ENCODE measurements around the gene GRAMD4.

Gene GRAMD4

DNA sequence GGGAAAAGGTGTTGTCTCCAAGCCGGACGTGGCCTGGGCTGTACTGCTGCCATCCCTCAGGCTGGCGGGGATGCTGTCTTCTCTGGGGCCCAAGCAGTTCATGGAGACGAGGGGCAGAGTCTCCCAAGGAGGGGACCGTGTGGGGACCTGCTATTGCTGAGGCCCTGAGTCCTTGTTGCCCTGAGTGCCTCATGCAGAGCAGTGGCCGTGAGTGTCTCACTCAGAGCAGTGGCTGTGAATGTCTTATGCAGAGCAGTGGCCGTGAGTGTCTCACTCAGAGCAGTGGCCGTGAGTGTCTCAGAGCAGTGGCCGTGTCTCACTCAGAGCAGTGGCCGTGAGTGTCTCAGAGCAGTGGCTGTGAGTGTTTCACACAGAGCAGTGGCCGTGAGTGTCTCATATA is 54.7 kb downstream of the GRAMD4 start:
- no peak for DNase-seq
- in situ Hi-C loops (cut with HindIII; ENCODE audit: low pct_ligation_motif_present, low pct_unique_long_range_greater_than_20kb, low sequenced_read_pairs) = no loop called here

DNA sequence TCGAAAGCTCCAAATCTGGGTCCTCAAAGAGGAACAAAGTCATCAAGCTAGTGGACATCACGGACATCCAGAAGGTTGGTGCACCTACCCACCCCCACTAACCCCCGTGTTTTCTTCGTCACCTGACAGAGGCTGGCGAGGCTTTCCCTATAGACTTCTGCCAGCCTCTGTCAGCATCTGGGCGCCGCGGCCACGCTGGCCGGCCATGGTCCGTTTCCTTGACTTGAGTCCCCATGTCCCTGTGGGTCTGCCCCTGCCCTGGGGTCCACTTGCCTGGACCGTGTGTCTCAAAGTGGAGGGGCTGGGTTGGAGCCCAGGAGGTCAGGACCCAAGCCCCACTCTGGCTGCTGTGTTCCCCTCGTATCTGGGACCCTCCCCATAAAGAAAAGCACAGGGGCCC is 55.3 kb downstream of the GRAMD4 start:
- no peak for DNase-seq
- in situ Hi-C loops (cut with HindIII; ENCODE audit: low pct_ligation_motif_present, low pct_unique_long_range_greater_than_20kb, low sequenced_read_pairs) = no loop called here

DNA sequence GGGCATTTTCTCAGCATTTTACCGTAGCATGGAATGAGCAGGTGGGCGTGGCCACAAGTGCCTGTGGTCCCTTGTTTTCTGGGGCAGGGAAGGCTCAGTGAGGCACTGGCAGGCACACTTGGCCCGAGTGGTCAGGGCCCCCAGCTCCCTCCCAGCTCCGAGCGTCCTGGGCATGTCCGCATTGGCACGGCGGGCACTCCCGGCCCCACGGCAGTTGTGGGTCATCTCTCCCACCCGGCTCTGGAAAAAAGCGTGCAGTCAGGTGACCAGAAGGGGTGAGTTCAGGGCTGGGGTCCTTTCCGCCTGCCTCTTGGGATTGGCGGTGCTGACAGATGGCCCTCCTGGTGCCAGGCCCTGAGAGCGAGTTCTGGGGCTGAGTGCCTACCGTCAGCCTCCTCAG is 55.8 kb downstream of the GRAMD4 start:
- in situ Hi-C loops (cut with HindIII; ENCODE audit: low pct_ligation_motif_present, low pct_unique_long_range_greater_than_20kb, low sequenced_read_pairs) = no loop called here
- no peak for DNase-seq

DNA sequence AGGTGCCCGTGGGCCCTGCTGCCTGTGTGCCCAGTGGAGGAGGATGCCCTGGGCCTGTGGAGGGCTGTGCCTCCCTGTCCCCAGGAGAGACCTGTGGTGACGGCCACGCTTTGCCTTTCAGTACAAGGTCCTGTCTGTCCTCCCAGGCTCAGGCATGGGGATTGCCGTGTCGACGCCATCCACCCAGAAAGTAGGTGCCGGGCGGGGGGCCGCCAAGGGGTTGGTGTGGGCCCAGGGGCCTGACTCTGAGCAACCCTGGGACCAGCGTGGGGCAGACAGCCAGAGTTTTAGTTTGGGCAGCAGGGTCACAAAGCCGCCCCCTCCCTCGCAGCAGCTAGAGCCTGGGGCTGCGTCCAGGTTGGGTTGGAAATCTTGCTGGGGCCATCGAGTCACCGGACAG is 56.3 kb downstream of the GRAMD4 start:
- in situ Hi-C loops (cut with HindIII; ENCODE audit: low pct_ligation_motif_present, low pct_unique_long_range_greater_than_20kb, low sequenced_read_pairs) = no loop called here
- DNase-seq = no peak

DNA sequence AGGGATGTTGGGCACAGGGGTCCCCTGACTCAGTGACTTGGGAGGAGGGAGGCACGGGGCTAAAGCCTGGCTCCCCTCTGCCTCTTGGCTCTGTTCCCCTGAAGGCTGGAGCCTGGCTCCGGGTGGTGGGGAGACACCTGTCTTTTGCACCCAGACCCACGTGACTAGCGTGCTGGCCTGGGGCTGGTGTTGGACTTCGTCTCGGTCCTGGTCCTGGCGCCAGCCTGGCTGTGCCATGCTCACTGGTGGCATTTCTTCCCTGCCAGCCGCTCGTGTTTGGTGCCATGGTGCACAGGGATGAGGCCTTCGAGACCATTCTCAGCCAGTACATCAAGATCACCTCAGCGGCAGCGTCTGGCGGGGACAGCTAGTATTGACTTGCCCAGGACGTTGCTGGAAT is 56.7 kb downstream of the GRAMD4 start:
- in situ Hi-C loops (cut with HindIII; ENCODE audit: low pct_ligation_motif_present, low pct_unique_long_range_greater_than_20kb, low sequenced_read_pairs) = no loop called here
- no peak for DNase-seq

DNA sequence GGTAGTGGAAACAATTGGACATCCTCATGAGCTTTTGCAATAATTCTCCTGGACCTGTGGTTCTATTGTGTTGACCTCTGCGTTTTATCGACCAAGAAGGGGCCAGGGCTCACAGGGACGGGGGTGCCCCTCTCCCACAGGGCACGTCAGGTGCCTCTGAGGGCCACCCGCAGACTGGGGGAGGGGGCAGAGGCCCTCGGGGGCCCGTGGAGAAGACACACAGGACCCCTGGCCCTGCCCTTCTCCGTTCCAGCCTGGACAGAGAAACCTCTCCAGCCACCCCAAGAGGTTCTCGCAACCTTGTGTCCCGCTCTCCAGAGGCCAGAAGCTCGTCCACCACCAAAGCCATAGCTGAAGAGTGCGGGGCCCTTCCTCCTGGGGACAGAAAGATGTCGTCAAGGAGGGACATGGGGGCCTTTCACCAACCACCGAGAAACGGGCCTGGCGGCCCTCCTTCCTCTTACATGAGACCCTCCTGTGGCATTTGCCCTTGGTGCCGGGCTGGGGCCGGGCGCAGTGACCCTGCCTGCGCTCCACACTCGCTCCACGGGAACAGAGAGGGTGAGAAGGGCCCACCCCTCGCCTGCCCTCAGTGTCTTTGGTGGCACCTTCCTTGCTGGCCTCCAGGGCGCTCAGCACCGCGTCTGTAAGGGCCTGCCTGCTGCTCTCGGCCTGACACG is 57.3 kb downstream of the GRAMD4 start:
- DNase-seq = no peak
- in situ Hi-C loops (cut with HindIII; ENCODE audit: low pct_ligation_motif_present, low pct_unique_long_range_greater_than_20kb, low sequenced_read_pairs) = no loop called here

DNA sequence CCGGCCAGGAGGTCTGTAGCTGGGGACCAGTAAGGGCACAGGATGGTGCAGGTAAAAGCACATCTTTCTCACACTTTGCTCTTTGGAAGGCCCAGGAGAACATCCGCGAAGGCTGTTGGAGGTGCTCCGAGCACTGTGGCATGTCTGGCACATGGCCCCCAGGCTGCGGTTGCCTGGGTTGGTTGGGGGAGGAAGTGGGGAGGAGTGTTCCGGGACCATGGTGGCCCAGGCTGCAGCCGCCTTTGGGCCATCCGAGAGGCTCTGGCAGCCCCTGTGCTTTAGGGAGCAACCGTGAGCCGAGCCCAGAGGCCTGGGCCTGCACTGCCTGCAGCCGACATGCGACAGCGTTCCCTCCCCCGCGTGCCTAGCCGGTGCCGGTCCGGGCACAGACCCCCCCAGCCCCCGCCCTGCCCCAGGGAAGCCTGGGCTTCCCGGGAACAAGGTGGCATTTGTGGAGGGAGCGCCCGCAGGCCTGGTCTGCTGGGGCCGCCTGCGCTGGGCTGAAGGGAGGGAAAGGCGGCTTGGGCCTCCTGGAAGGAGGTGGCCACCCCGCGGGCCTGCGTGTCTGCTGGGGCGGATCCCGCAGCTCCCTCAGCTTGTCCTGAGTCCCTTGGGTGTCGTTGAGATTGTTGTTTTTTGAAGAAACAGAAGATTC is 57.9 kb downstream of the GRAMD4 start:
- in situ Hi-C loops (cut with HindIII; ENCODE audit: low pct_ligation_motif_present, low pct_unique_long_range_greater_than_20kb, low sequenced_read_pairs) = no loop called here
- no peak for DNase-seq

DNA sequence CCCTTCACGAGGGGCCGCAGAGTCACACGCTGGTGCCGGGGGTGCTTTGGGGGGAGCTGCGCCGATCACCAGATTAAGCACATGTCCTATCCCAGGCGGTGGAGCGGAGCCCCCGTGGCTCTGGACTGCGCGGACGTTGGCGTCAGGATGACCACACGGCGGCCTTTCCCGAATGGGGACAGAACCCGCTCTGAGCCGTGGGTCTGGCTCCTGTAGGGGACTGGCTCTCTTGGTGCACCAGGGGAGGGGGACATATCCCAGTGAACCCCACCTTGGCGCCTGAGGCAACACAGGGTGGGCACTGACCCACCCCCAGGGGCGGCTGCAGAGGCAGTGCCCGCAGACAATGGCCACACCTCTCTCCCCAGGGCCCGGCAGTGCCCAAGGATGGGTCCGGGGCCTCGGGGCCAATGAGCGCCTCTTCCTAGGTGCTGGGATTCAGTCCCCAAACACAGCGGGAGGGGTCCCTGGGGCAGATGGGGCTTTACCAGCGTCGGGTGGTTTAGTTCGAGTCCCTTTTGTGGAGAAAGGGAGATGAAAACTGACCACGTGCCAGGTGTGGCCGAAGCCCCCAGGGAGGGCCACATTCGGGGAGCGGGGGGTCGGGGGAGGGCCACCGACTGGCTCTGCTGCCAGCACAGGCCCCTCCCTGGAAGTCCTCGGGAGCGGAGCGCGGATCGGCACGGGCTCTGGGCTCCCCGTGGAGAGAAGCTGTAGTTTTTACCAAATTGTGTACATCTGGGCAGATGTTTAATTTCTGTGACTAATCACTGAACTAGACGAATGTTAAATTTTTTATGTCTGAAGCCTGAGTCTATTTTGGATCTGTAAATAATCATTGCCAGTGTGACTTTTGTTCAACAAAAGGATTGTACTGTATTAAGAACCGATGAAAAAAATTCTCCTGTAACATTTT is 58.9 kb downstream of the GRAMD4 start:
- in situ Hi-C loops (cut with HindIII; ENCODE audit: low pct_ligation_motif_present, low pct_unique_long_range_greater_than_20kb, low sequenced_read_pairs) = no loop called here
- no peak for DNase-seq

DNA sequence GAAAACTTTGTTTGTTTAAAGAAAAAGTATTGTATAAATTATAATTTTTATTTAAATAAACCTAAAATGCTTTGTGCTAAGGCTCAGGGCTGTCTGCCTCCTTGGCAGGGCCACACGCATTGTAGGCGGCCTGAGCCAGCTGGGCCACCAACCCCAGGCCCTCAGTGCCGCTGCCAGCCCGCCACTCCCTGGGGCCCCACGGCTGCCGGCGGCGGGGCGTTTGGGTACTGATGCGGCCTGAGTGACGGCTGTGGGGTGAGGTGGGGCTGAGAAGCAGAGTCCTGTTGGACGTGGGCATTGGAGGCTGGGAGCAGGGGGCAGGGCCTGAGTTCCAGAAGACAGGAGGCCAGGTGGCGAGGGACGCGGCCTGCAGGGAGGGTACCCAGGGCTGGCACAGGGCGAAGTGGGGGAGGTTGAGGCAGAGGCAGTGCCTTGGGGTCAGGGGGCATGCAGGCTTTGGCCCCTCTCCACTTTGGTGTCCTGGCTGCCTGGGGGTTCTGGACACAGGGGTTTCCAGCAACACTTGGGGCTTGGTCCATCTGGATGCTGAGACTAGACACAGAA is 59.6 kb downstream of the GRAMD4 start:
- in situ Hi-C loops (cut with HindIII; ENCODE audit: low pct_ligation_motif_present, low pct_unique_long_range_greater_than_20kb, low sequenced_read_pairs) = no loop called here
- DNase-seq = no peak

DNA sequence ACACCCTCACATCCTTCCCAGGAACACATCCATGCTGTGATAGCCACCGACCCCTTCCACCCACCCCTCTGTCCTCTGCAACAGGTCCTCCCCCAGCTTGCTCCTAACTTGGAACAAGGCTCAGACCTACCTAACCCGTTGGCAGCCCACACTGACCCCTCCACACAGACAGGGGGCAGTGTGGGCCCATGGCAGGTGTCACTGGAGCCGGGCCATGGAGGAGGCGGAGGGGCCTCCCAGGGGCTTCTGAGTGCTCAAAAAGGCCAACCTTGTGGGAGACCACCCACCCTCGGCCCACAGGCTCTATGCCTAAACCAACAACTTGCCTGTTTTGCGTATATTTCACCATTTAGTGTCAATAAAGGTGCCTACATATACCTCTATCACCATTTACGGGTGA is 60.8 kb downstream of the GRAMD4 start:
- in situ Hi-C loops (cut with HindIII; ENCODE audit: low pct_ligation_motif_present, low pct_unique_long_range_greater_than_20kb, low sequenced_read_pairs) = no loop called here
- DNase-seq = peak; percentile 9

DNA sequence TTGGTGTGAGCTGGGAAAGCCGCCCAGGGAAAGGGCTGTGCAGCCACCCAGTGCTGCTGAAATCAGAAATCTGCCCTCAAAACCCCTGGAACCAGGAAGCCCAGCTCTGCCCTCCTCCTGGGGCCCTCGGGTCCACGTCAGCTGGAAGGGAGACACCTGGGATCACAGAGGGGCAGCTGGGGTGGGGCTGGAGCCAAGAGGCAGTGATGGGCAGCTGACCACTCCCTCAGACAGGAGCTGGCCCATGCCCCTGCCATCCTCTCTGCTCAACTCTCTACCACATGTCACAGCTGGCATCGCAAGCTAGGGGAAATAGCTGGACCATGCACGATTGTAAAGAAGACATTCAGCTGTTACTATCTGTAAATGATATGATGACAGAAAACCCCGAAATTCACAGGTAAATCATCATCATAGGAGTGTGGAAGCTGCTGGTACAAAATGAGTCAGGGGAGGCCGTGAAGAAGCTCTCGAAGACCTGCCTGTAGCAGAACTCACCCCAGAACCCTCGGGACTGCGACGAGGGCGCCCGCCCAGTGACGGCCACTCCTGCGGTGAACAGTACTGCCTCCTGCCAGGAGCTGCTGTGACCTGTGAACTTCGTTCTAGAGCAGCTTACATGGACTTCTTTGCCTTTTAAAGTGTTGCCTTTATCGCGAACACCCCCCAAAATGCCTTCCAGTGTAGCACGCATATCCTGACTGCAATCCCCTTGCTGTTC is 62.0 kb downstream of the GRAMD4 start:
- no peak for DNase-seq
- in situ Hi-C loops (cut with HindIII; ENCODE audit: low pct_ligation_motif_present, low pct_unique_long_range_greater_than_20kb, low sequenced_read_pairs) = no loop called here

DNA sequence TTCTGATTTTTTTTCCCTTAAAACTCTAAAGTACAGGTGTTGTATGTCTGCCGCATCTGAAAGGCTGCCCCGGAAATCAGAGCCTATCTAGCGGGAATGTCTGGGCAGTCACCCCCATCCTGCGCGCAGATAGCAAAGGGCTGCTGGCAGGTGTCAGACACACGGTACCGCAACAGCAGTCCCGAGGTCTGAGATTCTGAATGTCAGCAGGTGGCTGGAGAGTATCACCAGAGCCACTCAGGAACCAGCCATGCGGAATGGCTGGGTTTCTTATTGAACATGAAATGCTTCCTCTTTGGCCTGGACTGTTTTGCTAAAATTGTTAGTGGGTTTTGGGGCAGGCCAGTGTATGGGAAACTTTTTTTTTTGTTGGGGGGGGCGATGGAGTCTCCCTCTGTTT is 64.5 kb downstream of the GRAMD4 start:
- in situ Hi-C loops (cut with HindIII; ENCODE audit: low pct_ligation_motif_present, low pct_unique_long_range_greater_than_20kb, low sequenced_read_pairs) = no loop called here
- DNase-seq = no peak

DNA sequence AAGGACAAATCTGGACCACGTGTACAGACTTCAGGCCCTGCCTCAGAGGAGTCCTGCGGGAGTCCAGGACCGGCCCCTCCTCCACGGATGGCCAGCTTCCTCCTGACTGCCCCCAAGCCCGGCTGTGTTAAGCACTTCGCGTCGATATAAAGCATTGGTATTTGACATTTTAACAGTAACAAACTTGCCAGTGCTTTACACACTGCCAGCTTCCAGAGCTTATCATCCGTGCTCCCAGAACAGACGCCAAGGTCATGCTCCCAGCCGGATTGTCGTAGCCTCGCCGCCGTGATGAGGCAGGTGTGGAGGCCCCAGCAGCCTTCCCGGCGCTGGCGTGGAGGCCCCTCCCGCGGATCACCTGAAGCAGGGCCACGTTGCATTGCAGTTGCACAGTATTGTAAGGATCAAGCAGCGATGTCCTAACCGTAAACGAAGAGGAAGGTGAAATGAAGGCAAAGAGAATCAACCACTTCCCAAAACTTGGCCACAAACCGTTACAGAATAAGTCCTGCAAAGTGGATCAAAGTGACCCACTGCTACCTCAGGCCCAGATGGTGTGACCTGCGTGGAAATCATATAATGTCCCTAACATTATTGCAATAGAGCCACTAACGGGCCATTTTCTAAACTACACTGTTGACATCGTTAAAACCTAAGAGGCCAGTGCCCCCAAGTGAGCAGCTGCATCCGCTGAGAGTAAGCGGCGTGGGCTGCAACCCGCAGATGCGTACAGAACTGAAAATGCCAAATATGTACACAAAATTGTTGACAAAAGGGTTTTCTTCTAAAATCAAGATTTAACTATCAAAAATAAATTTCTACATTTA is 66.2 kb downstream of the GRAMD4 start:
- in situ Hi-C loops (cut with HindIII; ENCODE audit: low pct_ligation_motif_present, low pct_unique_long_range_greater_than_20kb, low sequenced_read_pairs) = no loop called here
- DNase-seq = no peak

DNA sequence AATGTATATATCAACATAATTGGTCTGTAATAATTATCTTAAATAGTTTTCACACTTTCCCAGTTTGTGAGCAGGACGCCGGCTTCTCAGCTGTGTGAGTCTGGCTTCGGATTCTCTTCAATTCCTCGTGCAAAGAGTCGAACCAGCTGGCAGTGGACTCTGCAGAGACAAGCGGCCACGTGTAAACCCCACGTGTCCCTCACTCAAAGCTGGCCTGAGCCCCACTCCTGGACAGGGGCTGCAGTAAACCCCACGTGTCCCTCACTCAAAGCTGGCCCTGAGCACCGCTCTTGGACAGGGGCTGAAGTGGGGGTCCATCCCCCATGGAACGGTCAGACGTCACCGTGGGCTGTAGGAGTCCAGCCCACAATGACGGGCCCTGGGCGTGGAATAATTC is 66.9 kb downstream of the GRAMD4 start:
- in situ Hi-C loops (cut with HindIII; ENCODE audit: low pct_ligation_motif_present, low pct_unique_long_range_greater_than_20kb, low sequenced_read_pairs) = no loop called here
- no peak for DNase-seq

DNA sequence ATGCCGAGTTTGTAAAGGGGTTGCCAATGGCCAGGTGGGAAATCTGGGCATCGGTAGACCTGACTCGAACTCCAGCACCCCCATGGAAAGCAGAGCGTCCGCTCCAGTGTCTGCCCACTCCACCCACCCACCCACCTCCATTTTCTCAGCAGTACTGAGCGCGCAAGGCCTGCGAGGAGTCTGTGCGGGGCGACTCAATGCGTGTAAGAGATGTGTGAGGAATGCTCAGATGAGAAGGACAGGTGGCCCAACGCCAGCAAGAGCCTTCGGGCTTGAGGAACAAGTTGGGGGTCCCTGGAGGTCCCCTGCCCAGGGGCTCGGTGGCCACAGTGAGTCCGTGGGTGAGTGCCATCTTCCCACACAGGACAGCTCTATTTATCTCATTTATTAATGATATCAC is 67.3 kb downstream of the GRAMD4 start:
- in situ Hi-C loops (cut with HindIII; ENCODE audit: low pct_ligation_motif_present, low pct_unique_long_range_greater_than_20kb, low sequenced_read_pairs) = no loop called here

DNA sequence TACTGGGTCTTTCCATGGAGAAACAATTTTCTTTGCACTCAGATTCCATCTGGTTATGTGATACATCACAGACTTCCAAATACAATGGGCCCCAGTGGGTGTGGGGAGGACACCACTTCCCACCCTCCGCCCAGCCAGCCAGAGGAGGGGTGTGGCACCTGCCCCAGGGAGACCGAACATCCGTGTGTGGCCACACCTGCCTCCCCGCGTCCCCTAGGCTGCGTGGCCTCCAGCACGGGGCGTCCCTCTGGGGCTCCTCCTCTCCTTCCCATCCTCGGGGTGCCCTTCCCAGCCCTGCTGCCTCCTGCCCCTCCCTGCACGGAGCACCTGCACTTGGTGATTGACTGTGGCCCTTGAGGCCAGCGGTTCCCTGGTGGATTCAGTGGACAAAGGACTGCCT is 68.8 kb downstream of the GRAMD4 start:
- in situ Hi-C loops (cut with HindIII; ENCODE audit: low pct_ligation_motif_present, low pct_unique_long_range_greater_than_20kb, low sequenced_read_pairs) = no loop called here
- no peak for DNase-seq

More for the DNA sequence above, 67.3 kb downstream of the GRAMD4 start:
- DNase-seq = no peak

DNA sequence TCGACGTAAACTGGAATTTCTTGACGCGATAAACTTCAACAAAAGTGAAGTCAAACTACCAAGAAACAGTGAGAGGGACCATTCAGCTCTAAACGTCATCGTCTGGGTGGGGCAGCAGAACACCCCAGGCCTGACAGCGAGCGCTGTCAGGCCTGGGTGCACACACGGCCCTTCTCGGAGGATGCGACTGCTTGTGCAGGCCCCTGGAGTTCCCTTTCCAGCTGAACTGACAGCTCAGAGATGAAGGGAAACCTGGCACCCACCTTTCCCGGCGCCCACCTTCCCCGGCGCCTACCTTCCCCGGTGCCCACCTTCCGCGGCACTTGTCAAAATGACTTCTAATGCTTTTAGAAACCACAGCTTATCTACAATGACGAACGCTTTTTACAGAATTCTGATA is 70.0 kb downstream of the GRAMD4 start:
- DNase-seq = no peak
- in situ Hi-C loops (cut with HindIII; ENCODE audit: low pct_ligation_motif_present, low pct_unique_long_range_greater_than_20kb, low sequenced_read_pairs) = no loop called here

DNA sequence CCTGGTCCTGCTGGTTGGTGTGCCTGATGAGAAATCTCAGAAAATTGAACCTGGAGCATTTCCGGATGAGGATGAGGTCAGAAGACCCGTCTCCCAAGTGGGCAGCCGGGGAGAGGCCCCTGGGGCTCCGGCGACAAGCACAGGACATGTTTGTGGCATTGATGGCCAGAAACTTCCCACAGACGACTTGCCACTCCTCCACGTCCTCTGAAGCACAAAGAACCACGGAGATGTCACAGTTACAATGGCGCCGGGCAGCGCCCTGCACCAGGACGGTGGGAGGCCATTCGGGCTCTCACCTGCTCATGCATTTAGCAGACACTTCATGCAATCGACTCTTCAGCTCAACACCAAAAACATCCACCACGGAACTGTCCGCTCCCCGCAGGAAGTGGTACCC is 71.4 kb downstream of the GRAMD4 start:
- in situ Hi-C loops (cut with HindIII; ENCODE audit: low pct_ligation_motif_present, low pct_unique_long_range_greater_than_20kb, low sequenced_read_pairs) = no loop called here
- no peak for DNase-seq

Measured in ACHN (cell line).